PFSK-1 (cell line): ENCODE measurements around the gene CTSE.

ENCODE experiments used
- REST ChIP-seq, 2 experiments: IDR thresholded peaks; 2 replicates each; pipeline versions ENCODE4 v1.6.1 to v1.8.0; 2011 to 2012; ENCODE audit warnings: low read depth in 2 of 2, low read length in 2 of 2, control low read depth in 1 of 2, inconsistent platforms in 1 of 2, mild to moderate bottlenecking in 1 of 2, moderate library complexity in 1 of 2; ENCODE audit not compliant: insufficient read depth in 1 of 2
- SIN3A ChIP-seq: IDR thresholded peaks from 2 replicates; pipeline ENCODE4 v1.6.1; 2012; ENCODE audit warnings: mild to moderate bottlenecking, low read length, moderate library complexity, borderline replicate concordance; ENCODE audit not compliant: insufficient read depth

- TF ChIP-seq SIN3A (no peak), REST (IDR thresholded peaks at IDR 0.05; ENCODE audit: insufficient read depth in 1 of 2, low read depth in 2 of 2, low read length in 2 of 2) (no peak)
Measured at GRCh38 chr1:205989786-205990185, 33.9 kb downstream of the CTSE start.
